Measurements from ENCODE around the gene LRRC52. TPM values are rescaled to one million over a fixed set of nuclear protein-coding genes. Genes with fewer than 3 reads are reported as not detected.

LRRC52 gene
- total RNA-seq, 1 experiment from 2014 or later, result not detected

- TF ChIP-seq SIN3A (IDR thresholded peaks at IDR 0.05; ENCODE audit: borderline replicate concordance, insufficient read depth, low read depth, low read length), result no peak
- TF ChIP-seq TCF7L2 (IDR thresholded peaks at IDR 0.05; ENCODE audit: low read depth, low read length), result no peak
- no peak for TF ChIP-seq POLR2AphosphoS5 (IDR thresholded peaks at IDR 0.05; ENCODE audit: low read depth, low read length)
- no peak for TF ChIP-seq CTCF (IDR thresholded peaks at IDR 0.05)
- TF ChIP-seq REST (IDR thresholded peaks at IDR 0.05; ENCODE audit: insufficient read depth in 1 of 2, low read depth in 2 of 2, low read length in 1 of 2), result no peak
- no peaks in the 10 kb centered on the region for H3K9me3 ChIP-seq (ENCODE audit: control insufficient read depth, insufficient read depth, low read depth, low read length)
- in situ Hi-C loops (cut with HindIII; ENCODE audit: low pct_unique_long_range_greater_than_20kb, low sequenced_read_pairs) (no loop called here), intact Hi-C loops (cut with micrococcal nuclease; ENCODE audit: unreplicated experiment) (no loop called here)
- no peak overlapping the region for H3K27ac ChIP-seq (ENCODE audit: low read length)
- CTCF ChIA-PET, result no interaction called here
- H3K4me3 ChIP-seq (ENCODE audit: low read depth in 2 of 2, low read length in 2 of 2), result no peak overlapping the region
- ATAC-seq, result no peak
- BruUV-seq (replicated peaks), result no TSS peak
- H3K27me3 ChIP-seq (ENCODE audit: control insufficient read depth, insufficient read depth, low read length), result no peaks in the 10 kb centered on the region
- DNase-seq (ENCODE audit: low read depth, low spot score), result no peak
- POLR2A ChIA-PET, result no interaction called here
- H3K4me1 ChIP-seq (ENCODE audit: control insufficient read depth, insufficient read depth, low read length), result no peaks in the 10 kb centered on the region
- no peaks in the 10 kb centered on the region for H3K36me3 ChIP-seq (ENCODE audit: control insufficient read depth, insufficient read depth, low read length)
These were observed 18.1 kb upstream of the LRRC52 start for GRCh38 chr1:165525708-165526107.

DNA sequence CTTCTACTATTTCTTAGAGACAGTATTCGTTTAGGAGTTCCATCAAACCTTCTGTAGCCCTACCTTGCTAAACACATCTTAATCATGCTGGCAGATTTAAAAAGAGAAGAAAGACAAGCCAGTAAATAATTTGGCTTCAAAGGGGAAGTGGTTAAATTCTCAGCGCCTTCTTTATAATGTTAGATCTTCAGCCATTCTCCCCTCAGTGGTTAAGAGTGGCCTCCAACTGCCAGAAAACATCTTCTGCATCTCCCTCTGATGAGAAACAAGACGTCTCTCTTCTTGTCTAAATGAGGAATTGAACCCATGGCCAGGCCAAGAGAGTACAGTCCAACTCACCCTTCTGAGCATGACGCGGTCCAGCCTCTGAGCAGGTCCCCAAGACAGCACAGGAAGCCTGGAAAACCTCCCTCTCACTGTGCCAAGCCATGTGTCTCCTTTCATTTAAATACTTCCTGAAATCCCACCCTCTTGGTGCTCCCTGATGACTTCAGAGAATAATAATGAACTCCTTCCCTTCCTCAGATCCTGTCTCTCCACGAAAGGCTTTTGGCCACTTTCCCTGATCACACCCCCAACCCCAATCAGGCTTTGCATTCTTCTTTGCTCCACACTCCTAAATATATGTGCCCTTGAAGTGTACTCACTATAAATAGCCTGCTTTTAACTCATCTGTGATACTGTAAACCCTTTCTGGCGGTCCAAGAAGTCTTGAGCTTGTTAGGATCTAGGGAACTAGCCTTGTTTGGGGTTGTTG is 16.4 kb upstream of the LRRC52 start:
- H3K9me3 ChIP-seq (ENCODE audit: control insufficient read depth, insufficient read depth, low read depth, low read length), result no peaks in the 10 kb centered on the region
- H3K4me3 ChIP-seq (ENCODE audit: low read depth in 2 of 2, low read length in 2 of 2), result no peak overlapping the region
- DNase-seq (ENCODE audit: low read depth, low spot score), result no peak
- H3K27ac ChIP-seq (ENCODE audit: low read length), result no peak overlapping the region
- POLR2A ChIA-PET, result no interaction called here
- no TSS peak for BruUV-seq (replicated peaks)
- in situ Hi-C loops (cut with HindIII; ENCODE audit: low pct_unique_long_range_greater_than_20kb, low sequenced_read_pairs) (no loop called here), intact Hi-C loops (cut with micrococcal nuclease; ENCODE audit: unreplicated experiment) (no loop called here)
- no peaks in the 10 kb centered on the region for H3K4me1 ChIP-seq (ENCODE audit: control insufficient read depth, insufficient read depth, low read length)
- H3K27me3 ChIP-seq (ENCODE audit: control insufficient read depth, insufficient read depth, low read length), result no peaks in the 10 kb centered on the region
- TF ChIP-seq TCF7L2 (IDR thresholded peaks at IDR 0.05; ENCODE audit: low read depth, low read length), result no peak
- TF ChIP-seq POLR2AphosphoS5 (IDR thresholded peaks at IDR 0.05; ENCODE audit: low read depth, low read length), result no peak
- TF ChIP-seq CTCF (IDR thresholded peaks at IDR 0.05), result no peak
- TF ChIP-seq REST (IDR thresholded peaks at IDR 0.05; ENCODE audit: insufficient read depth in 1 of 2, low read depth in 2 of 2, low read length in 1 of 2), result no peak
- TF ChIP-seq SIN3A (IDR thresholded peaks at IDR 0.05; ENCODE audit: borderline replicate concordance, insufficient read depth, low read depth, low read length), result no peak
- ATAC-seq, result no peak
- CTCF ChIA-PET, result no interaction called here
- H3K36me3 ChIP-seq (ENCODE audit: control insufficient read depth, insufficient read depth, low read length), result no peaks in the 10 kb centered on the region
